Neuronal stem cell (in vitro differentiated cells): ENCODE results near the gene RGS12.

Source experiments
- DNase-seq: peaks from one replicate; pipeline ENCODE4 v3.0.0-alpha.2; 2013; ENCODE audit warnings: low spot score
- H2AFZ ChIP-seq: one replicate; pipeline ENCODE4 v1.6.1; 2013; ENCODE audit warnings: mild to moderate bottlenecking, low read length, inconsistent platforms
- H2AK5ac ChIP-seq: 2 replicates; pipeline ENCODE4 v1.6.1; 2013; ENCODE audit warnings: low read depth, mild to moderate bottlenecking, inconsistent platforms, low read length, moderate library complexity, mixed read lengths
- H2BK120ac ChIP-seq: 2 replicates; pipeline ENCODE4 v1.6.1; 2013; ENCODE audit warnings: low read depth, mild to moderate bottlenecking, inconsistent platforms, low read length, moderate library complexity, mixed read lengths
- H2BK12ac ChIP-seq: one replicate; pipeline ENCODE4 v1.6.1; 2013; ENCODE audit warnings: low read length, inconsistent platforms
- H2BK15ac ChIP-seq: 2 replicates; pipeline ENCODE4 v1.6.1; 2013; ENCODE audit warnings: mild to moderate bottlenecking, low read length, inconsistent platforms, mixed read lengths
- H2BK5ac ChIP-seq: one replicate; pipeline ENCODE4 v1.6.1; 2013; ENCODE audit warnings: inconsistent platforms, mild to moderate bottlenecking, low read length, moderate library complexity
- H3K14ac ChIP-seq: one replicate; pipeline ENCODE4 v1.6.1; 2013; ENCODE audit warnings: low read length, inconsistent platforms
- H3K18ac ChIP-seq: 2 replicates; pipeline ENCODE4 v1.6.1; 2013; ENCODE audit warnings: low read length, inconsistent platforms
- H3K23ac ChIP-seq: 2 replicates; pipeline ENCODE4 v1.6.1; 2013; ENCODE audit warnings: low read depth, mild to moderate bottlenecking, mixed read lengths, low read length, inconsistent platforms; ENCODE audit not compliant: poor library complexity
- H3K27ac ChIP-seq: replicated peaks from 3 replicates; pipeline ENCODE4 v1.5.1; 2013; ENCODE audit warnings: low read length, inconsistent platforms
- H3K27me3 ChIP-seq, 3 experiments: 2 replicates each; pipeline ENCODE4 v1.6.1; 2013; ENCODE audit warnings: low read length in 3 of 3, mild to moderate bottlenecking in 2 of 3, inconsistent platforms in 1 of 3, low read depth in 1 of 3, mixed read lengths in 1 of 3, moderate library complexity in 1 of 3; ENCODE audit not compliant: control insufficient read depth in 3 of 3, insufficient read depth in 3 of 3
- H3K36me3 ChIP-seq, 2 donors: replicated peaks in 1 of 2; 2 replicates each; pipeline ENCODE4 v1.6.1; 2013; ENCODE audit warnings: low read length in 2 of 2; ENCODE audit not compliant: control insufficient read depth in 2 of 2, insufficient read depth in 2 of 2
- H3K4ac ChIP-seq: 2 replicates; pipeline ENCODE4 v1.6.1; 2013; ENCODE audit warnings: inconsistent platforms, mild to moderate bottlenecking, low read length, moderate library complexity
- H3K4me1 ChIP-seq, 2 donors: 1 replicate in 1 of 2; 2 replicates in 1 of 2; pipeline ENCODE4 v1.6.1; 2013; ENCODE audit warnings: low read length in 2 of 2, low read depth in 1 of 2; ENCODE audit not compliant: control insufficient read depth in 2 of 2, insufficient read depth in 1 of 2
- H3K4me2 ChIP-seq: one replicate; pipeline ENCODE4 v1.6.1; 2013; ENCODE audit warnings: mild to moderate bottlenecking, low read length, inconsistent platforms; ENCODE audit not compliant: insufficient read depth, poor library complexity, severe bottlenecking
- H3K4me3 ChIP-seq, 2 donors: 2 replicates each; pipeline ENCODE4 v1.5.1; 2013; ENCODE audit warnings: low read length in 2 of 2, mild to moderate bottlenecking in 2 of 2, inconsistent platforms in 1 of 2, moderate library complexity in 1 of 2
- H3K79me1 ChIP-seq: one replicate; pipeline ENCODE4 v1.6.1; 2013; ENCODE audit warnings: low read depth, mild to moderate bottlenecking, inconsistent platforms, low read length, moderate library complexity
- H3K9ac ChIP-seq: one replicate; pipeline ENCODE4 v1.6.1; 2013; ENCODE audit warnings: mild to moderate bottlenecking, low read depth, low read length, inconsistent platforms; ENCODE audit not compliant: poor library complexity
- H3K9me3 ChIP-seq, 2 donors: replicated peaks in 1 of 2; 2 replicates each; pipeline versions ENCODE3 to v1.6.1; 2013; ENCODE audit warnings: low read length in 2 of 2, mild to moderate bottlenecking in 2 of 2, inconsistent platforms in 1 of 2, low read depth in 1 of 2, mixed read lengths in 1 of 2, moderate library complexity in 1 of 2; ENCODE audit not compliant: control insufficient read depth in 2 of 2, insufficient read depth in 1 of 2
- H4K8ac ChIP-seq: one replicate; pipeline ENCODE4 v1.6.1; 2013; ENCODE audit warnings: low read depth, mild to moderate bottlenecking, inconsistent platforms, low read length, moderate library complexity
- H4K91ac ChIP-seq: one replicate; pipeline ENCODE4 v1.6.1; 2013; ENCODE audit warnings: low read length, low read depth, mild to moderate bottlenecking, inconsistent platforms; ENCODE audit not compliant: poor library complexity
- WGBS, 2 donors: extraction: QIAGEN DNeasy Blood & Tissue Kit; methylation state at CpG; one replicate each; pipeline ENCODE4 v1.1.7; 2013; ENCODE audit warnings: missing lambda C conversion rate in 2 of 2, mixed read lengths in 1 of 2; ENCODE audit not compliant: insufficient read length in 2 of 2, insufficient replicate concordance in 1 of 2; ENCODE audit errors: extremely low coverage in 2 of 2; 5-methylcytosine and 5-hydroxymethylcytosine counted together

RGS12 gene

GRCh38 chr4:3263053-3263875 is 29.6 kb upstream of the RGS12 start:
- no peak overlapping the region for H3K27ac ChIP-seq
- no peak overlapping the region for H2BK120ac ChIP-seq
- H3K9ac ChIP-seq, result no peak overlapping the region
- no peaks in the 10 kb centered on the region for H3K79me1 ChIP-seq
- no peaks in the 10 kb centered on the region for H3K9me3 ChIP-seq
- peaks cover 0 to 3% (median 0%) of the 10 kb centered on the region in 3 experiments for H3K27me3 ChIP-seq
- H4K91ac ChIP-seq, result no peak overlapping the region
- no peak for DNase-seq
- no peak overlapping the region for H2BK12ac ChIP-seq
- no peak overlapping the region for H3K4me3 ChIP-seq
- H4K8ac ChIP-seq, result no peak overlapping the region
- H3K4me1 ChIP-seq, result peaks cover 2 to 8% of the 10 kb centered on the region in 2 donors
- H3K18ac ChIP-seq, result peak overlapping the region; percentile 27
- H3K4ac ChIP-seq, result no peak overlapping the region
- no CpG with 5 or more reads among the region's 28 CpGs for WGBS, 2 donors
- H2AK5ac ChIP-seq, result no peak overlapping the region
- peak overlapping the region; percentile 6 for H2AFZ ChIP-seq
- no peak overlapping the region for H2BK5ac ChIP-seq
- H2BK15ac ChIP-seq, result peak overlapping the region; percentile 27
- H3K4me2 ChIP-seq, result no peak overlapping the region
- no peaks in the 10 kb centered on the region for H3K36me3 ChIP-seq
- peak overlapping the region; percentile 78 for H3K14ac ChIP-seq
- H3K23ac ChIP-seq, result no peak overlapping the region

- no peak overlapping the region for H3K27ac ChIP-seq
- H3K36me3 ChIP-seq, result no peaks in the 10 kb centered on the region
- no peak for DNase-seq
- H3K4me3 ChIP-seq, result no peak overlapping the region
- H4K91ac ChIP-seq, result no peak overlapping the region
- peaks cover 6 to 9% of the 10 kb centered on the region in 2 donors for H3K4me1 ChIP-seq
- no peak overlapping the region for H2BK12ac ChIP-seq
- no peak overlapping the region for H3K4ac ChIP-seq
- H3K9me3 ChIP-seq, result no peaks in the 10 kb centered on the region
- no CpG with 5 or more reads among the region's 6 CpGs for WGBS, 2 donors
- no peak overlapping the region for H3K14ac ChIP-seq
- H2AK5ac ChIP-seq, result no peak overlapping the region
- no peak overlapping the region for H3K23ac ChIP-seq
- no peak overlapping the region for H3K9ac ChIP-seq
- no peaks in the 10 kb centered on the region for H3K79me1 ChIP-seq
- peaks cover 0 to 3% (median 0%) of the 10 kb centered on the region in 3 experiments for H3K27me3 ChIP-seq
- no peak overlapping the region for H3K4me2 ChIP-seq
- no peak overlapping the region for H2BK120ac ChIP-seq
- H3K18ac ChIP-seq, result no peak overlapping the region
- no peak overlapping the region for H2BK5ac ChIP-seq
- H2BK15ac ChIP-seq, result no peak overlapping the region
- H4K8ac ChIP-seq, result no peak overlapping the region
- H2AFZ ChIP-seq, result peak overlapping the region; percentile 6
Measured at GRCh38 chr4:3263876-3264193, 29.0 kb upstream of the RGS12 start.

- H2BK15ac ChIP-seq, result no peak overlapping the region
- H3K79me1 ChIP-seq, result no peaks in the 10 kb centered on the region
- peaks cover 8 to 12% of the 10 kb centered on the region in 2 donors for H3K4me1 ChIP-seq
- H3K4ac ChIP-seq, result no peak overlapping the region
- H2BK12ac ChIP-seq, result no peak overlapping the region
- no peak overlapping the region for H3K23ac ChIP-seq
- no CpG with 5 or more reads among the region's 17 CpGs for WGBS, 2 donors
- no peak overlapping the region for H2BK5ac ChIP-seq
- H3K36me3 ChIP-seq, result no peaks in the 10 kb centered on the region
- H2AK5ac ChIP-seq, result no peak overlapping the region
- no peak overlapping the region for H3K27ac ChIP-seq
- no peak overlapping the region for H2BK120ac ChIP-seq
- no peak overlapping the region for H3K4me2 ChIP-seq
- no peak overlapping the region for H4K8ac ChIP-seq
- no peak for DNase-seq
- H2AFZ ChIP-seq, result no peak overlapping the region
- no peak overlapping the region for H3K4me3 ChIP-seq
- no peak overlapping the region for H3K18ac ChIP-seq
- no peak overlapping the region for H3K14ac ChIP-seq
- peaks cover 0 to 3% (median 0%) of the 10 kb centered on the region in 3 experiments for H3K27me3 ChIP-seq
- no peaks in the 10 kb centered on the region for H3K9me3 ChIP-seq
- no peak overlapping the region for H4K91ac ChIP-seq
- H3K9ac ChIP-seq, result no peak overlapping the region
Measured at GRCh38 chr4:3266076-3266475, 26.7 kb upstream of the RGS12 start.

GRCh38 chr4:3267576-3268394 is 25.0 kb upstream of the RGS12 start:
- peaks cover 0 to 3% (median 0%) of the 10 kb centered on the region in 3 experiments for H3K27me3 ChIP-seq
- H3K36me3 ChIP-seq, result no peaks in the 10 kb centered on the region
- H3K9me3 ChIP-seq, result no peaks in the 10 kb centered on the region
- no peak overlapping the region for H3K4ac ChIP-seq
- no CpG with 5 or more reads among the region's 18 CpGs for WGBS, 2 donors
- no peak overlapping the region for H3K27ac ChIP-seq
- H3K79me1 ChIP-seq, result no peaks in the 10 kb centered on the region
- peaks cover 8 to 12% of the 10 kb centered on the region in 2 donors for H3K4me1 ChIP-seq
- no peak overlapping the region for H4K91ac ChIP-seq
- DNase-seq, result no peak
- no peak overlapping the region for H3K4me3 ChIP-seq
- peak overlapping the region; percentile 29 for H3K18ac ChIP-seq
- no peak overlapping the region for H2AK5ac ChIP-seq
- no peak overlapping the region for H3K14ac ChIP-seq
- no peak overlapping the region for H2BK5ac ChIP-seq
- H3K4me2 ChIP-seq, result no peak overlapping the region
- no peak overlapping the region for H2AFZ ChIP-seq
- no peak overlapping the region for H3K23ac ChIP-seq
- no peak overlapping the region for H2BK15ac ChIP-seq
- no peak overlapping the region for H4K8ac ChIP-seq
- H2BK120ac ChIP-seq, result no peak overlapping the region
- peak overlapping the region; percentile 27 for H3K9ac ChIP-seq
- no peak overlapping the region for H2BK12ac ChIP-seq
